GM15510 (cell line): ENCODE results near the gene FRMD4A.

ENCODE experiments used
- POLR2A ChIP-seq: IDR thresholded peaks from 3 replicates; pipeline ENCODE4 v1.6.1; 2011; ENCODE audit warnings: borderline replicate concordance; ENCODE audit not compliant: insufficient read length; ENCODE audit errors: extremely low read depth

Gene FRMD4A

DNA sequence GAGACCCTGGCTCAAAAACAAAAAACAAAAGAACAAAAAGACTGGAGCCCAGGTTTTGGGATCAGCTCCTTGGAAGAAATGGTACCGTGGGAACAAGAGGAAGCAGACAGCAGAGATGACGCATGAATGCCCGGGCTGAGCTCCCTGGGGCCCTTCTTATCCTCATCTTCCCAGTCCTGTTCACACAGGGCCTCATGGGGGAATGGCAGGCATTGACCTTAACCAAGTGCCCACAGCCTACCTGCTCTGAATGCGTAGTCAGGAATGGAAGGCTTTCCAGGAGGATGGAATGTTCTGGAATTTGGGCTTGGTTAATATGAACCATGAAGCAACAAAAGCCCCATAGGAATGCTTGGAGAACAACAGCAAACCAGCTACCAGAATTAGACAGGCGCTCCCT is 589.3 kb downstream of the FRMD4A start:
- TF ChIP-seq POLR2A = no peak

DNA sequence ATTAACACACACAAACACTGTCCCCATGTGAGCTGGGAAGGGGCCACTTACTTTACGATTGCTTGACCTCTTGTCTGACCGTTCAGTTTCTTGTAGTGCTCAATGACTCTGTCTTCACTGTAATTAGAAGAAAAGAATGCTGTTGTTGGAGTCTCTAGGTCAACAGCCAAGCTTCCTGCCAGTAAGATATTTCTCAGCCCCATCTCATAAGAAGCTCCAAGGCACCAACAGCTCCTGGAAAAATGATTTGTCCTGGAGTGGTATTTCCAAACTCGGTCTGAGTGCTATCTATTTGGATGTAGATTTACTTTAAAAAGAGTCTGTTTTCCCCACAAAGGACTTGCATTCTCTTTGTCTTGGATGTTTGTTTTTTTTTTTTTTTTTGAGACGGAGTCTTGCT is 590.3 kb downstream of the FRMD4A start:
- no peak for TF ChIP-seq POLR2A

DNA sequence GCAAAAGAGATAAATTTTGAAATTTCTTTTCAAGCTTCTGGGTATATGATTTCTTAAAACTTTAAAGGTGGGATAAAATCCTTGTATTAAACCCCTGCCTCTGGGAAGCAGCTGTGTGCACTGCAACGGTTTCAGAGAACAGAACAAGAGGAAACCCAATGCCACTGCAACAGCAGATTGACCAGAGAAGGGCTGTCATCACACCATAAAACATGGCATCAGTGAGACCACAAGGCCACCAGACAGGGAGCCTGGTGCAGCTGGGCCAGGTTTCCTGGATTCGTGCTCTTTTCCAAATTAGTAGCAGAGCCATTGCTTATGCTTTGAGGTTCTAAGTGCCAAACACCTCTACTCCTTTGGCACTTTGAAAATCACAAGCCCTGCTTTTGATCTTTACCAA is 591.5 kb downstream of the FRMD4A start:
- no peak for TF ChIP-seq POLR2A

DNA sequence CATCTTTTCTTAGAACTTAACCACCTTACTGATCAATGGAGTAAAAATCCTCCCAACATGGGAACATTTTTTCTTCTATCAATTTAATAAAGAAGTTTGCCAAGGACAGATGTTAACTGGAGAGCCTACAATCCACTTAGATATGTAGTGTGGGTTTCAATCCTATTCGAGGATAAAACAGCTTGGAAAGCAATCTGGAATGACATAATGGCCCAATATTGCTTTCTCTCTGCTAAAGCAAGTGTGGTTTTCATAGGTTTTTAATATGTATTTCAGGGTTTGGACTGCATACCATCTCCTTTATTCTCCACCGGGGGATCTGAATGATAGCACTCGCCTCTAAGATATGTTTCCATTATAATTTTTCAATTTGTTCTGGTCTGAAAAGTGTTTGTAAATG is 594.2 kb downstream of the FRMD4A start:
- TF ChIP-seq POLR2A = no peak

DNA sequence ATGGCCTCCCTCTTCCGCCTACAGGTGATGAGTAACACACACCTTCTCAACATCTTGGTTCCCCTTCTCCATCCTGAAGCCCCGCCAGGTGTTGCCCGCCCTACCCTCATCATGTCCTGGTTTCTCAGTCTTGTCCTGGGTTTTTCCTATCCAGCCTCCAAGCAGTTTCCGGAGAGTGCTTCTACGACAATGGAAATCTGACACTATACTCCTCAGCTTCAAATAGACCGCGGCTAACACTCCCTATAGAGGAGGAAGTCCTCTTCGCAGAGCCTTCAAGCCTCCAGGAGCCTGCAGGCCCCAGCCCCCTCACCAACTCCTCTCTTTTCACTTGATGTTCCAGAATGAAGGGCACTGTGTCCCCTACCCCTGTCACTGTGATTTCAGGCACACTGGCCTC is 596.6 kb downstream of the FRMD4A start:
- no peak for TF ChIP-seq POLR2A

DNA sequence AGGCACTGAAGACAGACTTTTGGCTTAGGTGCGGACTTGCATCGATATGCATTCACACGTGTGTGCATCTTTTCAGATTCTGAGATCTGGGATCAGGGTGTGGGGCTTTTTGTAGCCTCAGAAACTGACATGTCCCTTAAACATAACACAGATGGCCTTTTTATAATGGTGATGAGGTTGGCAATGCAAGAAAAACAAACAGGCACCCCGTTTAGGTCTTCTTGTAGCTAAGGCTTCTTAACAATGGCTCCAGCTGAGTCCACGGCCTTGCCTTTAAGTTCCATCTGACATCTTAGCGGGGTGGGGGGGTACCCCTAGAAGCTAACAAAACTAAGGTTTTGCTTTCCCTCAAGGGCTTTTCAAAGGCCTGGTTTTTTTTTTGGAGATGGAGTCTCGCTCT is 597.7 kb downstream of the FRMD4A start:
- no peak for TF ChIP-seq POLR2A

DNA sequence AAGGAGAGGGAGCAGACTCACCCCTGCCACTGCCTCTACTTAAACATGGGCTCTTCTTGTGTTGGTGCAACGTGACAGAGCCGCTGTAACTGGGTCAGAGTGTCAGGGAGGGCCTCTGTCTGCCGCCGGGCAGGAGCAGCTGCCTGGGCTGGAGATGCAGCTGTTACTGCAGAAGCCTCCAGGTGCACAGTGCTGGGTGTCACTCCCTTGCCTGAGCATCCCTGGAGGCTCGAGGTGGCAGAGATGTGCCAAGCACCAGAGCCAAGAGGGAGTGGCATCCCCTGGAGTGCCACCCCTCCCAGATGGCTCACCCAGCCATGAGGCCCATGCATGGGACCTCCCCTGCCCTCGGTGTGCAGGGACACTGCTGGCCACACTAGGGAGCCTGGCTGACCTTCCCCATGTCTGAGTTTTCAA is 598.3 kb downstream of the FRMD4A start:
- TF ChIP-seq POLR2A = no peak

DNA sequence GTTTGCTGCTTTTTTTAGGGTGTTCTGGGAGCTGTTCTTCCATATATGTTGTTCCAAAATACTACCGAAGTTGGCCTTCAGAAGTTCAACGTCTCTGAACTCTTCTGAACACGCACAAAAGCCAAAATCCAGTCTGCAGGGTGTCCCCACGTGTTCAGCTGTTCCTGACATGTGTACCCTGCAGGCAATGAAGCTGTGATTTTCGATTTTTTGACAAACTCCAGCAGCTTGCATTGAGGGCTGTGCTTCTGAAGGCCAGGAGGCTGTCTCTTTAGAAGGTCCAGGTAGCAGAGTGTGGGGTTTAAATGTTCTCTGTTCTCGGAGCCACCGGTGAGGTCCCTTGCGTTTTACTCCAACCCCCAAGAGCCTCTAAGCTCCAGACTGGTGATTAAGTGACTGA is 598.9 kb downstream of the FRMD4A start:
- TF ChIP-seq POLR2A = no peak

DNA sequence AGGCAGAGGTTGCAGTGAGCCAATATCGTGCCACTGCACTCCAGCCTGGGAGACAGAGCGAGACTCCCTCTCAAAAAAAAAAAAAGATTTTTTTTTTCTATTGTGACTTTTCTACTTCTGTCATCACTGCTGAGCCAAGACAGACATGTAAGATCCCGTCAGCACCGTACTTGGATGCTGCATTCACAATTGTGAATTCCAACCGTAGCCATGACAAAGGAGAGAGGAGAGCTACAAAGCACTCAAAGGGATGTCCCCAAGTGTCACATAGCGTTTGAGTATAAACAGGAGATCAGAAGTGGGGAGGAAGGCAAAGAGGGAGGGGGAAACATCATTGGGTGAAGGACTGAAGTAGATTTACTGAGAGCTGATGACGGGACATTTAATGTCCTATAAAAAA is 599.8 kb downstream of the FRMD4A start:
- TF ChIP-seq POLR2A = no peak

DNA sequence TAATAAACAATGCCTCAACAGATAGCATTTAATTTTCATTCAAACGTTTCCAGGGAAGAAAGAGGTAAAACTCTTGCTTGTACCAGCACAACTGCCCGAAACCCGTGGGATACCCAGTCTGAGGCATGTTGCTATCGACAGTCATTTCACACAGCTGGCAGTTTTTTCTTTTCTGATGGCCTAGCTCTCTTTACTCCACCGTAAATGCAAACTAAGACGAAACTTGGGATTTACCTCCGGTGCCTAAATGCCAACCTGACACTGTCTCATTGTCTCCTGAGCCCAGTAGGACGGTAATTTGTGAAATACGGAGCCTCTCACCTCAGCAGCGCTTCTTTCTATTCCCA is 600.4 kb downstream of the FRMD4A start:
- TF ChIP-seq POLR2A = no peak

DNA sequence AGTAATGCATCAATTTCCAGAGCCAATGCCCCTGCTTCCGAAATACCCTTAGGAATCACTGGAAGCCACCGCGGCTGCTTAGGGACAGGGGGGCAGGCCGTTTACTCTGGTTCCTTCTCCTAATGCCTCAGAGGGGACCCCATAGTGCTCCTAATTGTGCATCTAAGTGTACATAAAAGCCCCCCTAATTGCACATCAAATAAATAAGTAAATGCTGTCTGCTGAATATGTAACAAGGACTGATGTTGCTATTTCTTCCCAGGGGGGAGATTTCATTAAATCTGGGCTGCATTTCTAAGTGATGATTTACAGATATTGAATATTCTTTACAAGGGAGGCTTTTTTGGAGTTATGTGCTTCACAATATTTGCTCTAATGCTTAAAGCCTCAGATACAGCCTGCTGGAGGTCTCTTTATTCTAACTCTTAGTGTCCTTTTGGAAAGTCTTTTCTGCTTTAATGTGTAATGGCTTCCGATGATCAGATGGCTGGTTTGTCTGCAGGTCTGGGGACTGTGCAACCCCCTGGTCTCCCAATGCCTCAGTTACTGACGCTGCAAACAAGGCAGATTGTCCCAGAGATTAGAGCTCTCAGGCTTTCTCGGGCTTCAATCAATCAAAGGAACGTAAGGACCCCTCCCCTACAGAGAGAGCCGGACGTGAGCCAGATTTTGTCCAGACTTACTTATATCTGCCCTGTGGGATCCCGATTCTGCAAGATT is 601.0 kb downstream of the FRMD4A start:
- no peak for TF ChIP-seq POLR2A

DNA sequence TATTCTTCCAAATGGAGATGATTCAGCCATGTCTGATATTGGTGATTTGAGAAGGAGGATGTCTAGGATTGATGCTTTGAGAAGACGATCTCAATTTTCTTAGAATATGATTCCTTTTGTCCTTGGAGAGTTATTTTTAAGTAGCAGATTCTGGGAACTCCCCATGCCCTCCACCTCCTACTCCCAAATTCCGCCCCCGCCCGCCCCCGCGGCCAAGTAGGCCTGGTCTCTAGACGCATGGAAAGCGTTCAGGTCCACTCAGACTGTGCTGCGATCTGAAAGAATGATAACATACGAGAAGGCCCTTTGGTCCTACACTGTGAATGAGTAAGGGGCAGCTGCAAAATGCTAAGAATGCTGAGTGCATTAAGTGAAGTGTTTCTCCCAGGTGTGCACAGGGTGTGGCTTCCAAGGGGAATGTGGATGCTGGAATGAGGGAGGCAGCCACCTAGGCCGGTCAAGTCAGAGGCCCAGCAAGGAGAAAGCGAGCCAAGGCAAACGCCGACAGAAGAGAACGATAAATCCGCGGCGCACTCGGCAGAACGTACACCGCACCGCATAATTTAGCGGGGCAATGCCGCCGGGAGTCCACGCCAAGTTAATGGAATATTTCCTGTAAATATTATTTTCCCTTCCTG is 601.7 kb downstream of the FRMD4A start:
- TF ChIP-seq POLR2A = no peak

DNA sequence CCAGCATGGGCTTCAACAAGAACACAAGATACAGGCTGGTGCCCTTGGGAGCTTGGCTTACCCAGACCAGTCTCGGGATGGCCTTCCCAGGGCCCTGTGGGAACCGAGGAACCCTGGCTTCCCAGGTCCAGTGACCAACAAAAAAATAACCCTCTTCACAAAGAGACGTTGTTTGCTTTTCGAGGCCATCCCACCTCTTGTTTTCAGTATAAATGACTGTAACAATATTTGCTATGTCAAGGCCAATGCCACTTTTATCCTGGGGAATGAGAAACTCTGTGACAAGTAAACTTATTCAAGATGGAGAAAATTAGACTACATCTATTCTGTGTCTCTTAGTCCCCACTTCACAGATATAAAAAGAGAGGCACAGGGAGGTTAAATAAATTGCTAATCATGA is 605.1 kb downstream of the FRMD4A start:
- TF ChIP-seq POLR2A = no peak

DNA sequence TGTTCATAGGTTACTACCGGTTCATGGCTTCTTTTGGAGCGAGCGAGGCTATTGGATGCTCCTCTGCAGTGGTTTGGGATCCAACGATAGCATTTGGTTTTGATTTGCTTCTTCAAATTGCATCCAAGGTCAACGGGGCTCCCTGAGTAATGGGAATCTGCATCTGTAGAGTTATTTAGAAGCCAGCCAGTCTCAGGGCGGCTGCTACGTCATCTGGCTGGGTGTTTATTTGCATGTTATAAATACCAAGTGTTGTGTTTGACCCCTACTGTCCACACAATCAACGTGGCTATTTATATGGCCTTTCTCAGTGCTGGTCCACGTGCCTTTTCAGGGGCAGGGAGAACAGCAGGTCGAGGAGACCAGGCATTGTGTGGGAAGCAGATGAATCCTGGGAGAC is 606.2 kb downstream of the FRMD4A start:
- no peak for TF ChIP-seq POLR2A

DNA sequence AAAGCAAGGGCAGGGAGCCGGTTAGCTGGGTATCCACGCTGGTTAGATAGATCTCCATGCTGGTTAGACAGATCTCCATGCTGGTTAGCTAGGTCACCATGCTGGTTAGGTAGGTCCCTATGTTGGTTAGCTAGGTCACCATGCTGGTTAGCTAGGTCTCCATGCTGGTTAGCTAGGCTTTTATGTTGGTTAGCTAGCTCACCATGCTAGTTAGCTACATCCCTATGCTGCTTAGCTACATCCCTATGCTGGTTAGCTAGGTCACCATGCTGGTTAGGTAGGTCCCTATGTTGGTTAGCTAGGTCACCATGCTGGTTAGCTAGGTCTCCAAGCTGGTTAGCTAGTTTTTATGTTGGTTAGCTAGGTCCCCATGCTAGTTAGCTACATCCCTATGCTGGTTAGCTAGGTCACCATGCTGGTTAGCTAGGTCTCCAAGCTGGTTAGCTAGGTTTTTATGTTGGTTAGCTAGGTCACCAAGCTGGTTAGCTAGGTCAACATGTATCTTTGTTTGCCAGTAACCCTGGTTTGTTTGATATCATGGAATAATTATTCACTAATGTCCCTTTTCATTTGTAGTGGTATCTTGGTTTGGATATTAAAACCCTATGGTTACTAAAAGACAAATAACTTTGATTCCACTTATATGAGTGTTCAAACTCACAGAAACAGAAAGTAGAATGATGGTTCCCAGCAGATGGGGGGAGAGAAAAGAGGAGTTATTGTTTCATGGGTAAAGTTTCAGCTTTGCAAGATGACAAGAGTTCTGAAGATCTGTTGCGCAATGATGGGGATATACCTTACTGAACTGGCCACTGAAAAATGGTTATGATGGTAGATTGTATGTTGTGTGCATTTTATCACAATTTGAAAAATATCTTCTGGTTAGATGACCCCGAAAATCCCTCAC is 607.7 kb downstream of the FRMD4A start:
- no peak for TF ChIP-seq POLR2A
